B cell (primary cell): ENCODE measurements around the gene LYAR.

Experiments used
- CTCF ChIP-seq: fragments of 200-600 bp; IDR thresholded peaks from one replicate; pipeline ENCODE4 v1.8.0; 2022; ENCODE audit warnings: antibody characterized with exemption, mild to moderate bottlenecking
- EZH2 ChIP-seq: IDR thresholded peaks from 2 replicates; pipeline ENCODE4 v1.6.1; 2012; ENCODE audit warnings: borderline replicate concordance, low read depth, mild to moderate bottlenecking, moderate library complexity, low read length; ENCODE audit not compliant: insufficient read depth, poor library complexity, severe bottlenecking

GRCh38 chr4:4269856-4270255 lies 20.1 kb downstream of the LYAR start:
- no peak for TF ChIP-seq EZH2
- TF ChIP-seq CTCF = no peak
